Skeletal muscle satellite cell (primary cell): ENCODE data around the gene SMG9.
"Not testable (repeated sequence)": the region's sequence is repeated elsewhere in the genome, so short reads cannot be mapped to it uniquely, and the experiment has no call there.

Source experiments
- H3K27me3 ChIP-seq: 2 replicates; pipeline ENCODE4 v1.7.0; 2013; ENCODE audit warnings: low read length; ENCODE audit not compliant: control insufficient read depth, insufficient read depth
- H3K36me3 ChIP-seq: 2 replicates; pipeline ENCODE4 v1.7.0; 2013; ENCODE audit warnings: mild to moderate bottlenecking, control low read depth, low read length; ENCODE audit not compliant: insufficient read depth
- H3K4me1 ChIP-seq: 2 replicates; pipeline ENCODE4 v1.7.0; 2013; ENCODE audit warnings: low read length; ENCODE audit not compliant: control insufficient read depth, insufficient read depth
- H3K4me2 ChIP-seq: 2 replicates; pipeline ENCODE4 v1.7.0; 2013; ENCODE audit warnings: mild to moderate bottlenecking, low read length
- H3K4me3 ChIP-seq: 2 replicates; pipeline ENCODE4 v1.7.0; 2013; ENCODE audit warnings: low read length
- H3K9ac ChIP-seq: 2 replicates; pipeline ENCODE4 v1.7.0; 2013; ENCODE audit warnings: mild to moderate bottlenecking, low read depth, low read length, moderate library complexity
- H3K9me3 ChIP-seq: replicated peaks from 2 replicates; pipeline ENCODE4 v1.7.0; 2013; ENCODE audit warnings: mild to moderate bottlenecking, control low read depth, low read length

SMG9 gene

GRCh38 chr19:43778651-43779050, 23.9 kb upstream of the SMG9 start:
- Histone ChIP-seq H3K9me3 (no peaks in the 10 kb centered on the region), H3K9ac (no peak overlapping the region), H3K27me3 (peaks cover 3% of the 10 kb centered on the region), H3K4me1 (peaks cover 34% of the 10 kb centered on the region), H3K4me2 (no peak overlapping the region), H3K36me3 (no peaks in the 10 kb centered on the region), H3K4me3 (no peak overlapping the region)

- H3K4me3 ChIP-seq: no peak overlapping the region
- H3K4me2 ChIP-seq: peak overlapping the region; percentile 32
- no peaks in the 10 kb centered on the region for H3K9me3 ChIP-seq
- H3K9ac ChIP-seq: no peak overlapping the region
- peaks cover 34% of the 10 kb centered on the region for H3K4me1 ChIP-seq
- H3K27me3 ChIP-seq: peaks cover 3% of the 10 kb centered on the region
- H3K36me3 ChIP-seq: no peaks in the 10 kb centered on the region
These were observed 22.5 kb upstream of the SMG9 start for GRCh38 chr19:43777163-43777695.

GRCh38 chr19:43776286-43776685, 21.5 kb upstream of the SMG9 start:
- H3K9ac ChIP-seq: no peak overlapping the region
- H3K36me3 ChIP-seq: no peaks in the 10 kb centered on the region
- H3K4me3 ChIP-seq: no peak overlapping the region
- peaks cover 32% of the 10 kb centered on the region for H3K4me1 ChIP-seq
- peaks cover 3% of the 10 kb centered on the region for H3K27me3 ChIP-seq
- H3K9me3 ChIP-seq: no peaks in the 10 kb centered on the region
- no peak overlapping the region for H3K4me2 ChIP-seq

GRCh38 chr19:43775299-43775890, 20.6 kb upstream of the SMG9 start:
- Histone ChIP-seq H3K9me3 (no peaks in the 10 kb centered on the region), H3K4me1 (peaks cover 24% of the 10 kb centered on the region), H3K27me3 (peaks cover 3% of the 10 kb centered on the region), H3K4me2 (no peak overlapping the region), H3K36me3 (no peaks in the 10 kb centered on the region), H3K9ac (no peak overlapping the region), H3K4me3 (no peak overlapping the region)

- Histone ChIP-seq H3K4me3 (peak overlapping the region; percentile 39), H3K4me2 (peak overlapping the region; percentile 70), H3K4me1 (peaks cover 24% of the 10 kb centered on the region)
- H3K9ac ChIP-seq, H3K36me3 ChIP-seq, H3K9me3 ChIP-seq, H3K27me3 ChIP-seq: not testable (repeated sequence)
These were observed 20.1 kb upstream of the SMG9 start for GRCh38 chr19:43774940-43775258.

GRCh38 chr19:43774103-43774939, 19.6 kb upstream of the SMG9 start:
- peaks cover 21% of the 10 kb centered on the region for H3K4me1 ChIP-seq
- peak overlapping the region; percentile 70 for H3K4me2 ChIP-seq
- H3K4me3 ChIP-seq: peak overlapping the region; percentile 39
- peaks cover 3% of the 10 kb centered on the region for H3K27me3 ChIP-seq
- H3K36me3 ChIP-seq: no peaks in the 10 kb centered on the region
- H3K9me3 ChIP-seq: no peaks in the 10 kb centered on the region
- no peak overlapping the region for H3K9ac ChIP-seq

- H3K4me3 ChIP-seq: no peak overlapping the region
- no peaks in the 10 kb centered on the region for H3K36me3 ChIP-seq
- peaks cover 21% of the 10 kb centered on the region for H3K4me1 ChIP-seq
- peaks cover 3% of the 10 kb centered on the region for H3K27me3 ChIP-seq
- no peak overlapping the region for H3K9ac ChIP-seq
- no peaks in the 10 kb centered on the region for H3K9me3 ChIP-seq
- H3K4me2 ChIP-seq: no peak overlapping the region
These were observed 19.0 kb upstream of the SMG9 start for GRCh38 chr19:43773725-43774102.

- peaks cover 27% of the 10 kb centered on the region for H3K4me1 ChIP-seq
- no peak overlapping the region for H3K4me2 ChIP-seq
- no peak overlapping the region for H3K9ac ChIP-seq
- H3K27me3 ChIP-seq: no peaks in the 10 kb centered on the region
- H3K9me3 ChIP-seq: no peaks in the 10 kb centered on the region
- no peak overlapping the region for H3K4me3 ChIP-seq
- H3K36me3 ChIP-seq: no peaks in the 10 kb centered on the region
These were observed 14.5 kb upstream of the SMG9 start for GRCh38 chr19:43769256-43769655.

GRCh38 chr19:43768273-43769050, 13.7 kb upstream of the SMG9 start:
- Histone ChIP-seq H3K9ac (no peak overlapping the region), H3K4me3 (no peak overlapping the region), H3K36me3 (no peaks in the 10 kb centered on the region), H3K4me2 (no peak overlapping the region), H3K27me3 (no peaks in the 10 kb centered on the region), H3K9me3 (no peaks in the 10 kb centered on the region), H3K4me1 (peaks cover 31% of the 10 kb centered on the region)

- no peaks in the 10 kb centered on the region for H3K27me3 ChIP-seq
- H3K9me3 ChIP-seq: no peaks in the 10 kb centered on the region
- H3K4me2 ChIP-seq: no peak overlapping the region
- H3K9ac ChIP-seq: no peak overlapping the region
- no peaks in the 10 kb centered on the region for H3K36me3 ChIP-seq
- no peak overlapping the region for H3K4me3 ChIP-seq
- peaks cover 38% of the 10 kb centered on the region for H3K4me1 ChIP-seq
These were observed 13.1 kb upstream of the SMG9 start for GRCh38 chr19:43767818-43768217.

- Histone ChIP-seq H3K27me3 (no peaks in the 10 kb centered on the region), H3K36me3 (no peaks in the 10 kb centered on the region), H3K4me3 (no peak overlapping the region), H3K4me2 (no peak overlapping the region), H3K9ac (no peak overlapping the region), H3K4me1 (peaks cover 43% of the 10 kb centered on the region), H3K9me3 (no peaks in the 10 kb centered on the region)
These were observed 12.6 kb upstream of the SMG9 start for GRCh38 chr19:43767316-43767715.
